NCI-H2196 treated with DMSO at 0.1 percent for 48 hours (cell line): ENCODE data around the gene PDCD11.
"Not testable (repeated sequence)": the region's sequence is repeated elsewhere in the genome, so short reads cannot be mapped to it uniquely, and the experiment has no call there.

Experiments
- DNase-seq: peaks from one replicate; lab custom pipeline; 2025; ENCODE audit not compliant: unreplicated experiment; lab: John Stamatoyannopoulos, UW

The PDCD11 gene

DNA sequence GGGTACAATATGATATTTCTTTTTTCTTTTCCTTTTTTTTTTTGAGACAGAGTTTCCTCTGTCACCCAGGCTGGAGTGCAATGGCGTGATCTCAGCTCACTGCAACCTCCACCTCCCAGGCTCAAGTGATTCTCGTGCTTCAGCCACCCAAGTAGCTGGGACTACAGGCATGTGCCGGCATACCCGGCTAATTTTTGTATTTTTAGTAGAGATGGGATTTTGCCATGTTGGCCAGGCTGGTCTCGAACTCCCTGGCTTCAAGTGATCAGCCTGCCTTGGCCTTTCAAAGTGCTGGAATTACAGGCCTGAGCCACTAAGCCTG lies 20.7 kb downstream of the PDCD11 start:
- DNase-seq = not testable (repeated sequence)

- no peak for DNase-seq
Observed at GRCh38 chr10:103417601-103418000, 21.2 kb downstream of the PDCD11 start.

DNA sequence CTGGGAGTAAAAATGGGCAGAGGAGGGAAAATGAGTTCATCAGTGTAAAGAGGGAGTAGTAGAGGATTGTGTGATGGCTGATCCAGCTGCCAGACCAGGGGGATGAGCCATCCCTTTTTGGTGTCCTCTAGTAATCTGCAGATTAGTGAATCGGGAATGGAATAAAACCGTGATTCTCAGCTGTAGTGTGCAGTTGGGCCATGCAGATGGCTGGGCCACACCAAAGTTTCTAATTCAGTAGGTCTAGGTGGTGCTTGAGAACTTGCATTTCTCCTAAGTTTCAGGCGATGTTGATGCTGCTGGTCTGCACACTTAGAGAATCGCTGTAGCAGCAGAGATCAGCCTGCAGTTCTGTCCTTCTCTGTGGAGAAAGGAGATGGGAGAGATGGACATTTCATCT lies 22.7 kb downstream of the PDCD11 start:
- DNase-seq = no peak

DNA sequence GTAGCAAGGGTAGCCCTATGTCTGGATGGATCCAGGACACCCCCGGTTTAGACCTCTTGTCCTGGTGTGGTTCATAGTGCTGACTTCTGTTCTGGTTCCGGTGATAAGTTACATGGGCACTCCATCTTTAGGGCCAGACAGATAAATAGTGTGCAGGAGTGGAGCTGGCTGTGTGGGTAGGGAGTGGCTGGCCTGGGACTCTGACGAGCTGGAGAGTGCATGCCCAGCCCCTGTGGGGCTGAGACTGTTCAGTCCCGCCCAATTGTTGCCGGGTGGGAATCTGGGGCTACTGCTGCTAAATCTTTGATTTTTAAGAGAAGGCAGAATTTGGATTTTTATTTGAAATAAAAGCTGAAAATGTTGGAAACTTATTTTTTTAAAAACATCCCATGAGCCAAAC lies 27.3 kb downstream of the PDCD11 start:
- no peak for DNase-seq

GRCh38 chr10:103427866-103428265 lies 31.4 kb downstream of the PDCD11 start:
- no peak for DNase-seq

DNA sequence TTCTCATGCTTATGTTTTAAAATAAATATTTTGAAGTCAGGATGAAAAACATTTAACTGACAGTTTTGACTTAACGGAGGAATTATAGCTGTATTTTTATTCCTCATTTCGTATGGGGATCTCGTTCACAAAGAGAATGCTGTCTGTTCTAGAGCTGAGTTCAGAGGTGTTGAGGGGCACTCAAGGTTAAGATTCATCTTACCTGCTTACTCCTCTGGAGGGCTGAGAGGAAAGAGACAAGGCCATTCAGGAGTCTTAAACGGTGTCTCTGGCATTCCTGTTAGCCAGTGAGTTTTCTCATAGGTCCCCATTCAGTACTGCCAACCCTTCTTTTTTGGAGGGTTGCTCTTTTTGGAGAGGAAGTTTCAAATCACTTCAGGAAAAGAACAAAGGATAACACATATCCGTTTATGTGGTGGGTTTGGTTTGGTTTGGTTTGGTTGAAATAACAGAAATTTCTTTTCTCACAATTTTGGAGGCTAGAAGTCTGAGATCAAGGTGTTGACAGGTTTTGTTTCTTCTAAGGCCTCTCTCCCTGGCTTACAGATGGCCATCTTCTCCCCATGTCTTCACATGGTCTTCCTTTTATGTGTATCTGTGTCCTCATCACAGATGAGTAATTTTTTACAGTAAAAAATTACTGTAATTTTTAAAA lies 32.7 kb downstream of the PDCD11 start:
- DNase-seq = no peak

DNA sequence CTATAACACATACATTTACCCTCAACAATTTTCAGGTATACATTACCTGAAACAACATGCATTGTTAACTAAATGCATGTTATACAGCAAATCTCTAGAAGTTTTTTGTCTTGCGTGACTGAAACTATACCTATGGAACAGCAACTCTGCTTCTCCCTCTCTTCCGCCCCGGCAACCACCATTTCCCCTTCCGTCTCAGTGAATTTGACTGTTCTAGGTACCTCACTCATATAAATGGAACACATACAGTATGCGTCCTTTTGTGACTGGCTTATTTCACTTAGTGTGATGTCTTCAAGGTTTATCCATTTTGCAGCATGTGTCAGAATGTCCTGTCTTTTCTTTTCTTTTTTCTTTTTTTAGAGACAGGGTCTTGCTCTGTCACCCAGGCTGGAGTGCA lies 33.2 kb downstream of the PDCD11 start:
- no peak for DNase-seq

GRCh38 chr10:103431902-103432301 lies 35.5 kb downstream of the PDCD11 start:
- DNase-seq = no peak

DNA sequence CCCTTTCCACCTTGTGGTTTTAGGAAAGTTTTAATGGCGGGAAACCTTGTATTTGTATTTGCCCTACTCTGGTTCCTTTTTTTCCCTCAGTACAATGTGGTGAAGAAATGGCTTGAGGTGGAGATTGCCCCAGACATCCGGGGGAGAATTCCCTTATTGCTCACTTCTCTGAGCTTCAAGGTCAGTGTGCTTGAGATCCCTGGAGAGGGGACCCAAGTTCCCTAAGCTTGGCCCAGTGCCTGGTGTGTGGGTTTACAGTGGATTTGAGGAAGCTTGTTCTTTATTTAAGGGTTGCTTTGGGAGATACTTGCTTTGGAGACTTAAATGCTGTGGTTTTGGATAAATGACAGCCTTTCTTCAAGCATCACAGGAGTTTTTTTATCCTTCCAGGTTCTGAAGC lies 37.4 kb downstream of the PDCD11 start:
- DNase-seq = no peak

GRCh38 chr10:103439776-103440175 lies 43.4 kb downstream of the PDCD11 start:
- no peak for DNase-seq

DNA sequence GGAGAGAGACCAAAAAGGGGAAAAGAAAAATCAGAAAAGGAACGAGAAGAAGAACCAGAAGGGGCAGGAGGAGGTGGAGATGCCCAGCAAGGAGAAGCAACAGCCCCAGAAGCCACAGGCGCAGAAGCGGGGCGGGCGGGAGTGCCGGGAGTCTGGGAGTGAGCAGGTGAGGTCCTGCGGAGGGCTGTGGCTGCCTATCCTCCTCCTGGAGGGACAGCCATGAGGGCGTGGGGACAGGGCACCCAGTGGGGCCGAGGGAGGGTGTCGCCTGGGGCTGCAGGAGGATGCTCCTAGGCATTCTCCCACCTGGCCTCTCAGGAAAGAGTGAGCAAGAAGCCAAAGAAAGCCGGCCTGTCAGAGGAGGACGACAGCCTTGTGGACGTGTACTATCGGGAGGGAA lies 44.0 kb downstream of the PDCD11 start:
- DNase-seq = no peak

GRCh38 chr10:103441206-103441605 lies 44.8 kb downstream of the PDCD11 start:
- DNase-seq = no peak

GRCh38 chr10:103441611-103442010 lies 45.2 kb downstream of the PDCD11 start:
- no peak for DNase-seq

GRCh38 chr10:103442031-103442461 lies 45.6 kb downstream of the PDCD11 start:
- no peak for DNase-seq

DNA sequence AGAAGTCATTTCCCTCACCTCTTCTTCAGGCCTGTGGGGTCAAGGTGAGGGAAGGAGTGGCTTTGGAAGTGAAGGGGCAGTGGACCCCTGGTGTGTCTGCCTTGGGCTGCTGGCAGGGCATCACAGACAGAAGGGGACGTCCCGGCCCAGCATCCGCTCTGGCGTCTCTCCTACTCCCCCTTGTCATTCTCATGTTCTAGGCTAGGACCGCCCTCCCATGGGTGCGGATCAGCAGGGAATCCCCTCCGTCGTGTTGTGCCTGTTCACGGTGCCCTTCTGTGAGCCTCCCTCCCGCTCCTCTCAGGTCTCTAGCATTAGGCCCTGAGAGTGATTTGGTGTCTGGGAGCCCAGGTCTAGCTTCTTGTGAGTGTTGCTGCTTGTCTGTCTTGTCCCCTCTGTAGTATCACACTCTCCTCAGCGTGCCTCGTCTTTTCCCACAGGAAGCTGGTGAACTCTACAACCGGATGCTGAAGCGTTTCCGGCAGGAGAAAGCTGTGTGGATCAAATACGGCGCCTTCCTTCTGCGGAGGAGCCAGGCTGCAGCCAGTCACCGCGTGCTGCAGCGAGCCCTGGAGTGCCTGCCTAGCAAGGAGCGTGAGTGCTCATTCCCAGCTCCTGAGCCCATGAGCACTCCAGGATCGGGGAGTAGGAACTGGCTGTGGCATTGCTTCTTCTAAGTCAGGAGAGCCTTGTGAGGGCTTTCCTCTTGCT lies 47.2 kb downstream of the PDCD11 start:
- DNase-seq = no peak

DNA sequence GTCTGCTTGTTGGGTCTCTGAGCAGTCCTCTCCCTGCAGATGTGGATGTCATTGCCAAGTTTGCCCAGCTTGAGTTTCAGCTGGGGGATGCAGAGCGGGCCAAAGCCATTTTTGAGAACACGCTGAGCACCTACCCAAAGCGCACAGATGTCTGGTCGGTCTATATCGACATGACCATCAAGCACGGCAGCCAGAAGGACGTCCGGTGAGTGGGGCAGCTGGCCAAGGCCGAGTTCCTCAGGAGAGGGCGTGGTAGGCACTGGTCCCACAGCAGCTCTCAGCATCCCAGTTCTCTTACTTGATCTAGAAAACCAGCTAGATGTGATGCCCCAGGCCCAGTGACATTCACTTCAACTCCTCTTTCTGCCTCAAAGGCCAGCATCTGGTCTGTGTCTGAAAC lies 48.1 kb downstream of the PDCD11 start:
- no peak for DNase-seq

DNA sequence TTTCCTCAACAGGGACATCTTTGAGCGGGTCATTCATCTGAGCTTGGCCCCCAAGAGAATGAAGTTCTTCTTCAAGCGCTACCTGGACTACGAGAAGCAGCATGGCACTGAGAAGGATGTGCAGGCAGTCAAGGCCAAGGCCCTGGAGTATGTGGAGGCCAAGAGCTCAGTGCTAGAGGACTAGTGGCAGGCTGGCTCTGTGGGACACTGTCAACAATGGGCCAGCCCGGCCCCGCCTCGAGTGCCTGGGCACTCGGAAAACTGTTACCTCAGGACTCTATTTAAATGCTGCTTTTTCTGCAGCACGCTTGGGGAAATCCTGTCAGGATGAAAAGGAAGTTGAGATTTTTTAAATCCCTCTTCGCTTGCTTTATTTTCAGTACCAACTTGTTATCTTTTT lies 48.9 kb downstream of the PDCD11 start:
- no peak for DNase-seq

DNA sequence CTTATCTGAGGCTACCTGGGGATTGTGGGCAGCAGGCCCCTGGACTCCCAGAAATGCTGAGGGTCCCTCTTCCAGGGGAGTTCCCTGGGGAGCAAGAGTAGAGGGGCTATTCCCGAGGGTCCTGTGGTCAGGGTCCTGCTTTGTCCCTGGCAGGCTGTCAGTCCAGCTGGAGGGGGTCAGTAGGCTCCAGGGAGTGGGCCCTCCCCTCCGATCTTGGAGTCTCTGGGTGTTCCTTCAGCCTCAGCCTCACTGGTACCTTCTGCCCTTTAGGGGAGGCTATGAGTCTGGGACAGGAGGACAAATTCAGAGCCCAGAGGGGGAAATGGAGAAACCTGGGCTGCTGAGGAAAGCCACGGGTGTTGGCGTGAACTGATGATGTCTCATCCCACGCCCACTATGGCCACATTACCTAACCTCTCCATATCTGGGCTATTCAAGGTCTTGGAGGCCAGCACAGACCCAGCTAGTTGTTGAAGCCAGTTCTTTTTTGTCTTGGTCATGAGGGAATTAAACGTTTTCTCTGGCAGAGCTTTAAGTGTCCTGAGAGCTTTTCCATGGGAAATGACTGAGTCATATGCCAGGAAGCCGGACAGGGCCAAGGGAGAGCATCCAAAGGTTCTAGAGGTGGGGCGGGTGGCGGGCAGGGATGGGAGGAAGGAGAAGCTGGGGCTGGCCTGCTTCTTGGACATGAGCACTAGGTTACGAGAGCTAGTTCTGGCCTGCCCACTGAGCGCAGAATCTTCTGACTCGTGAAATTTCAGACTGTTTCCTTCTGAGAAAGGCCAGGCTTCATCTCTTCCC lies 49.5 kb downstream of the PDCD11 start:
- no peak for DNase-seq

DNA sequence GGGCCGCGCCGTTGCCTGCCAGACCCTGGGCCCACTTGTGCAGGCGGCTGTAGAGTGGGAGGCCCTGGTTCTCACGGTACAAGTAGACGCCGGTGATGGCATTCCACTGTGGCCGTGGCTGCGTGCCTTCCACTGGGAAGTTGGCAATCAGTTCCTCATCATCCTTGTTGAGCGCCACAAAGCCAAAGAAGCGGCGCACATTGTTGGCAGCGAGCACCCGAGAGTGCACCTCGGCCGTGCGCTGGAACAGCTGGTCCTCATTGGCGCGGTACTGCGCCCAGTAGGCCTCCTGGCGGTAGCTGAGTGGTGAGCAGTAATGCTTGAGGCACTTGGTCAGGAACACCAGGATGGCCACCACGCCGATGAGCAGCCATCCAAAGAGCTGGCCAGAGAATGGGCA lies 50.8 kb downstream of the PDCD11 start:
- DNase-seq = no peak

DNA sequence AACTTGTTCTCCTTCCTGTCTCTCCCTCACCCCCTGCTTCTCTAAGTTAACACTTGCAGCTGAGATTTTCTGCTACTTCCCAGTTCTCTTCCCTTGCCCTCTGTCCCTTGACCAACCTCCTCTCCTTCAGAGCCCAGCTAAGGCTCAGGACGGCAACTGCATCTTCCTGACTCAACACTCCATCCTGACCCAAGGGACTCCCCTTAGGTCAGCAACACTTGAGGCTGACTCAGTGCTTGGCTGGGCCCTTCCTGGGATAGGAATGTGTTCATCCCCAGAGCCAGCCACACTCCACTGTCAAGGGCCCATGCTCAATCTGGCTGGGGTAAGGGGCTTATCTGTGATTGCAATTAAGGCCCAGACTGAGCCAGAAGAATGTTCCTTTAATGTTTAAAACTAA lies 52.3 kb downstream of the PDCD11 start:
- DNase-seq = no peak

DNA sequence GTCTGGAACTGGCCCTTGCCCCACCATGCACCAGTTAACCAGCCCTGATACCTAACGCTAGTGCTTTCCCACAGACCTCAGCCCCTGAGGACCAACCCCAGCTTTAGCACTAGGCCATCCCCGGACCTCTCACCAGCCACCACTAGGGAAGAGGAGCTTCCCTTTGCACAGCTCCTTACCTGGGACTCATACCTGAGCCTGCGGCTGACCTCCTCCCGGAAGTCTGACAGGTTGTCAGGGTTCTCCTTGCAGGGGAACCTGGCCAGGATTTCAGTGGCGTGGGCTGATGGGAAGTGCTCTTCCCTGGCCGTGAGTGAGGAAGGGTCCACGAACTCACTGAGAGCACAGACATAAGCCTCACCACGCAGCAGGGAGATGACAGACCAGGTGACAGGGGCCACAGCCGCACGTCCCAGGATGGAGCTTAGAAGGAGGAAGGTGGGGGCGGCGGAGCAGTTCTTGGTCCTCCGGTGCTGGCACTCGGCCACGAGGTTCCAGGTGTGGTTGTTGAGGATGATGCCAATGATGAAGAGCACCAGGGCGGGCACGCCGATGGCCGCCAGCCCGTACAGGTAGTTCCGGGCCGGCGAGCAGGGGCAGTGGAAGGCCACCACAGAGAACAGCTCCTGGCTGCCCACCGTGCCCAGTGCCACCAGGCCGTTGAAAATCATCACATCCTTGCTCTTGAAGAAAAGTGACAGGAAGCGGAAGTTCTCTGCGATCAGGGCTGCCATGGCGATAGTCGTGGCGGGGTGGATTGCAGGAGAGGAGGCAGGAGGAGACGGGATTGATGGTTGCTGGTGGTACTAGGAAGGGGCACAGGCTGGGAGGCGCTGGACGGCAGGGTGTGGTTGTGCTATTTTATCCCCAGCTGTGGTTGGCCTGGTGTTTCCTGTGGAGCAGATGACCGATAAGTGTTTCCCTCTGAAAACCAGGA lies 53.0 kb downstream of the PDCD11 start:
- DNase-seq = no peak
